ENCODE data around the gene ZNF407. TPM values are rescaled to one million over a fixed set of nuclear protein-coding genes. Genes with fewer than 3 reads are reported as not detected.

Gene ZNF407
- total RNA-seq, 1 donor: 16.6 TPM

DNA sequence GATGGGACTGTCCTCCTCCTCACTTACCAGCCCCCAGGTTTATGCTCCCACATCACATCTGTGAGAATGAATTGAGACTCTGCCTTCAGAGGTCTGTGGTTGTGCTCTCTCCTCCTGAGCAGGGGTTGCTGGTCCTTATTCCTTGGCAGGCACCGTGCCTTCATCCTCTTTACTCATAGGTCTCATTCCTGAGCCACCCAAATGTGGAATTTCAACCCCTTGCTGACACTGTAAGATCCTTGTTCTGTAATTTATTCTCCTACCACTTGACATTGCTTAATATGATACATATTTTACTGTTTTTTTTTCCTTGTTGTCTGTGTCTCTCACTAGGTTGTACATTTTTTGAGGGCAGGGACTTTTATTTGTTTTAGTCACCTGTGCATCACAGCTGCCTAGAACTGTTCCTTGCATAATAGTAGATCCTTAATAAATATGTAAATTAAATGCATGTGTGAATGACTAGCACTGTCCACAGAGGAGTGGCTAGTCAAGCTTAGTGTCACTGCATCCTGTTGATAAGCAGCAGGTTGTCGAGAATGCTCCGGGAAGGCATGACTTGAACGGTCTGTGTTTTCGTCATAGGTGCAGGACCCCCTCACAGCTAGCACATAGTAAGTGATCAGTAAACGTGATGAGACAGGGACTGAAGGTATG is 180.6 kb downstream of the ZNF407 start:
- no peak overlapping the region for H3K27ac ChIP-seq (ENCODE audit: low read depth, low read length)
- H3K27me3 ChIP-seq (ENCODE audit: insufficient read depth, low read length): no peaks in the 10 kb centered on the region
- H3K4me3 ChIP-seq (ENCODE audit: insufficient read depth, low read length): no peak overlapping the region
- H3K4me2 ChIP-seq (ENCODE audit: insufficient read depth, low read length): no peak overlapping the region
- H3K36me3 ChIP-seq (ENCODE audit: insufficient read depth, low read length): no peaks in the 10 kb centered on the region
- H3K4me1 ChIP-seq (ENCODE audit: insufficient read depth, low read length): peaks cover 16% of the 10 kb centered on the region
- TF ChIP-seq, protein P1, sequence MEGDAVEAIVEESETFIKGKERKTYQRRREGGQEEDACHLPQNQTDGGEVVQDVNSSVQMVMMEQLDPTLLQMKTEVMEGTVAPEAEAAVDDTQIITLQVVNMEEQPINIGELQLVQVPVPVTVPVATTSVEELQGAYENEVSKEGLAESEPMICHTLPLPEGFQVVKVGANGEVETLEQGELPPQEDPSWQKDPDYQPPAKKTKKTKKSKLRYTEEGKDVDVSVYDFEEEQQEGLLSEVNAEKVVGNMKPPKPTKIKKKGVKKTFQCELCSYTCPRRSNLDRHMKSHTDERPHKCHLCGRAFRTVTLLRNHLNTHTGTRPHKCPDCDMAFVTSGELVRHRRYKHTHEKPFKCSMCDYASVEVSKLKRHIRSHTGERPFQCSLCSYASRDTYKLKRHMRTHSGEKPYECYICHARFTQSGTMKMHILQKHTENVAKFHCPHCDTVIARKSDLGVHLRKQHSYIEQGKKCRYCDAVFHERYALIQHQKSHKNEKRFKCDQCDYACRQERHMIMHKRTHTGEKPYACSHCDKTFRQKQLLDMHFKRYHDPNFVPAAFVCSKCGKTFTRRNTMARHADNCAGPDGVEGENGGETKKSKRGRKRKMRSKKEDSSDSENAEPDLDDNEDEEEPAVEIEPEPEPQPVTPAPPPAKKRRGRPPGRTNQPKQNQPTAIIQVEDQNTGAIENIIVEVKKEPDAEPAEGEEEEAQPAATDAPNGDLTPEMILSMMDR (IDR thresholded peaks at IDR 0.05; ENCODE audit: extremely low read depth, low read depth, low read length): no peak
- DNase-seq (ENCODE audit: insufficient read length, low spot score, missing footprints): no peak
- H3K9me3 ChIP-seq (ENCODE audit: low read depth, low read length): no peaks in the 10 kb centered on the region
- no peak overlapping the region for H2AFZ ChIP-seq (ENCODE audit: low read length)
- no peaks in the 10 kb centered on the region for H3K79me2 ChIP-seq (ENCODE audit: insufficient read depth, low read length)
- H4K20me1 ChIP-seq (ENCODE audit: insufficient read depth, low read length): no peaks in the 10 kb centered on the region

DNA sequence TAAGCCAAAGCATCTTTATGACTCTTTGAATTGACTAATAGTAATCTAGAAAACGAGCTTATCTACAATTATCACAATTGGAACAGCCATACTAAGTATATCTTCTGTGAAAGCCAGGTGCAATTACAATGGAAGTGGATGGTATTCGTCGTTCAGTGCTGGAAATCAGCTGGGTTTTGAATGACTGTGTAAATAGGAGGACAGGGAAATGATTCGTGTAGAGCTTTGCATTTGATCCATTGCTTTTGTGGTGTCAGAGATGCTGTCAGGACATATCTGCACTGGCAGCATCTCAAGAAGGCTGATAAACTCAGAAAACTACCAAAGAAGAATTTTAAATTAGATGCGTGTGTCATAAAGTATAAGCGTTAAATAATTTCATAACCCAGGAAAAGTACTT is 187.1 kb downstream of the ZNF407 start:
- no peaks in the 10 kb centered on the region for H4K20me1 ChIP-seq (ENCODE audit: insufficient read depth, low read length)
- H3K4me3 ChIP-seq (ENCODE audit: insufficient read depth, low read length): no peak overlapping the region
- H3K36me3 ChIP-seq (ENCODE audit: insufficient read depth, low read length): peaks cover 3% of the 10 kb centered on the region
- TF ChIP-seq, protein P1 (IDR thresholded peaks at IDR 0.05; ENCODE audit: extremely low read depth, low read depth, low read length): no peak
- H3K27ac ChIP-seq (ENCODE audit: low read depth, low read length): no peak overlapping the region
- no peak for DNase-seq (ENCODE audit: insufficient read length, low spot score, missing footprints)
- H3K4me2 ChIP-seq (ENCODE audit: insufficient read depth, low read length): no peak overlapping the region
- no peaks in the 10 kb centered on the region for H3K79me2 ChIP-seq (ENCODE audit: insufficient read depth, low read length)
- H2AFZ ChIP-seq (ENCODE audit: low read length): no peak overlapping the region
- H3K27me3 ChIP-seq (ENCODE audit: insufficient read depth, low read length): no peaks in the 10 kb centered on the region
- H3K4me1 ChIP-seq (ENCODE audit: insufficient read depth, low read length): no peaks in the 10 kb centered on the region
- no peaks in the 10 kb centered on the region for H3K9me3 ChIP-seq (ENCODE audit: low read depth, low read length)

DNA sequence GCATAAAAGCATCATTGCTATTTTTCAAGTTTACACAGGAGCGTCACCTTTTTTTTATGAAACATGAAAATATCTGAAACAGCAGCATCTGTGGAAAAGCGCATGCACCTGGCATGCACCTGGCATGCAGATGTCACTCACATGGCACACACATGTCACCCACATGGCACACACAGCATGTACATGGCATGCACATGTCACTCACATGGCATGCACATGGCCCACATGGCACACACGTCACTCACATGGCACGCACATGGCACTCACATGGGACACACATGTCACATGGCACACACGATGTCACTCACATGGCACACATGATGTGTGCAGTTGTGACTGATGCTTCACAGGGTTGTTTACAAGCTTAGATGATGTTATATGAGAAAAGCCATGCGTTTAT is 188.0 kb downstream of the ZNF407 start:
- Histone ChIP-seq H3K79me2 (ENCODE audit: insufficient read depth, low read length) (no peaks in the 10 kb centered on the region), H3K27ac (ENCODE audit: low read depth, low read length) (no peak overlapping the region), H3K9me3 (ENCODE audit: low read depth, low read length) (no peaks in the 10 kb centered on the region), H3K4me3 (ENCODE audit: insufficient read depth, low read length) (no peak overlapping the region), H3K4me1 (ENCODE audit: insufficient read depth, low read length) (no peaks in the 10 kb centered on the region), H3K36me3 (ENCODE audit: insufficient read depth, low read length) (peaks cover 3% of the 10 kb centered on the region), H4K20me1 (ENCODE audit: insufficient read depth, low read length) (no peaks in the 10 kb centered on the region), H3K4me2 (ENCODE audit: insufficient read depth, low read length) (no peak overlapping the region), H3K27me3 (ENCODE audit: insufficient read depth, low read length) (no peaks in the 10 kb centered on the region), H2AFZ (ENCODE audit: low read length) (no peak overlapping the region)
- TF ChIP-seq, protein P1 (IDR thresholded peaks at IDR 0.05; ENCODE audit: extremely low read depth, low read depth, low read length): no peak
- no peak for DNase-seq (ENCODE audit: insufficient read length, low spot score, missing footprints)

DNA sequence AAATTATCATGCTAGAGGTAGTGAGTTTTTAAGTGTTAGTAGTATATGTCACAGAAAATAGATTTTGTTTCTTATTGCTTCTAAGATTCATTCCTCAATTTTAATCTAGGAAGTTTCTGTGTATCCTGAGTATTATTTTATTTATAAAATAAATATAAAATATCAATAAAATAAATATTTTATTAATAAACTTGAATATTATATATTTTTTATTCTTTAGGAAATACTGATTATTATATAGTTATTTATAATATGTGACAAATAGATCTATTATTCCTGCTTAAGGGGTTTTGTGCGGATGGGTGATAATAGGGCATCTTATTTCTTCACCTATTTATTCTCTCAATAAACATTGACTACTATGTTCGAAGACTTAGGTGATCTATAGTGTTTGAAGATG is 191.0 kb downstream of the ZNF407 start:
- Histone ChIP-seq H3K27me3 (ENCODE audit: insufficient read depth, low read length) (no peaks in the 10 kb centered on the region), H3K79me2 (ENCODE audit: insufficient read depth, low read length) (no peaks in the 10 kb centered on the region), H3K4me3 (ENCODE audit: insufficient read depth, low read length) (no peak overlapping the region), H3K9me3 (ENCODE audit: low read depth, low read length) (no peaks in the 10 kb centered on the region), H3K4me2 (ENCODE audit: insufficient read depth, low read length) (no peak overlapping the region), H3K4me1 (ENCODE audit: insufficient read depth, low read length) (no peaks in the 10 kb centered on the region), H3K36me3 (ENCODE audit: insufficient read depth, low read length) (peaks cover 3% of the 10 kb centered on the region), H4K20me1 (ENCODE audit: insufficient read depth, low read length) (no peaks in the 10 kb centered on the region), H3K27ac (ENCODE audit: low read depth, low read length) (no peak overlapping the region), H2AFZ (ENCODE audit: low read length) (no peak overlapping the region)
- TF ChIP-seq, protein P1 (IDR thresholded peaks at IDR 0.05; ENCODE audit: extremely low read depth, low read depth, low read length): no peak
- no peak for DNase-seq (ENCODE audit: insufficient read length, low spot score, missing footprints)

Measured in osteoblast (primary cell).